GM10248 (cell line): ENCODE results near the gene GYPC.

ENCODE experiments used
- CTCF ChIA-PET: fragments of 300-600 bp; sonication (Branson Sonifier 250); formaldehyde crosslinking; extraction: SDS; loops from one replicate; lab custom pipeline; 2021; ENCODE audit warnings: antibody characterized with exemption; lab: Yijun Ruan, JAX
- POLR2A ChIA-PET: fragments of 350-650 bp; sonication (Branson Sonifier 250); formaldehyde crosslinking; extraction: SDS; loops from one replicate; lab custom pipeline; 2020; ENCODE audit warnings: antibody characterized with exemption; lab: Yijun Ruan, JAX
- DNase-seq: peaks from one replicate; pipeline ENCODE4 v3.0.0; 2012; ENCODE audit errors: extremely low spot score
- CTCF ChIP-seq: IDR thresholded peaks from 2 replicates; pipeline ENCODE4 v1.5.1; 2012; ENCODE audit warnings: mild to moderate bottlenecking, low read depth; ENCODE audit errors: extremely low read depth, missing control alignments, control extremely low read depth

The GYPC gene

GRCh38 chr2:126704434-126705160 lies 48.6 kb downstream of the GYPC start:
- POLR2A ChIA-PET: interaction anchor here (0.7 kb wide), 1 partner anchor 416 kb away, joined by 3 read pairs; no protein-coding TSS in a partner anchor

GRCh38 chr2:126707191-126707590 lies 51.2 kb downstream of the GYPC start:
- CTCF ChIA-PET: interaction anchor here (1.2 to 2.1 kb wide), 4 partner anchors 8 to 179 kb away, joined by 3 to 5 read pairs (median 4); no protein-coding TSS in a partner anchor
- no peak for DNase-seq
- TF ChIP-seq CTCF: no peak
- POLR2A ChIA-PET: no interaction called here

More at GRCh38 chr2:126704434-126705160, 48.6 kb downstream of the GYPC start:
- CTCF ChIA-PET: interaction anchor here (0.8 kb wide), 1 partner anchor 8 kb away, joined by 3 read pairs; no protein-coding TSS in a partner anchor
- no peak for DNase-seq
- no peak for TF ChIP-seq CTCF

GRCh38 chr2:126707941-126708340 lies 52.0 kb downstream of the GYPC start:
- ChIA-PET POLR2A (no interaction called here), CTCF (interaction anchor here (1.4 to 2.1 kb wide), 3 partner anchors 9 to 179 kb away, joined by 4 to 5 read pairs (median 5); no protein-coding TSS in a partner anchor)
- no peak for DNase-seq
- no peak for TF ChIP-seq CTCF

DNA sequence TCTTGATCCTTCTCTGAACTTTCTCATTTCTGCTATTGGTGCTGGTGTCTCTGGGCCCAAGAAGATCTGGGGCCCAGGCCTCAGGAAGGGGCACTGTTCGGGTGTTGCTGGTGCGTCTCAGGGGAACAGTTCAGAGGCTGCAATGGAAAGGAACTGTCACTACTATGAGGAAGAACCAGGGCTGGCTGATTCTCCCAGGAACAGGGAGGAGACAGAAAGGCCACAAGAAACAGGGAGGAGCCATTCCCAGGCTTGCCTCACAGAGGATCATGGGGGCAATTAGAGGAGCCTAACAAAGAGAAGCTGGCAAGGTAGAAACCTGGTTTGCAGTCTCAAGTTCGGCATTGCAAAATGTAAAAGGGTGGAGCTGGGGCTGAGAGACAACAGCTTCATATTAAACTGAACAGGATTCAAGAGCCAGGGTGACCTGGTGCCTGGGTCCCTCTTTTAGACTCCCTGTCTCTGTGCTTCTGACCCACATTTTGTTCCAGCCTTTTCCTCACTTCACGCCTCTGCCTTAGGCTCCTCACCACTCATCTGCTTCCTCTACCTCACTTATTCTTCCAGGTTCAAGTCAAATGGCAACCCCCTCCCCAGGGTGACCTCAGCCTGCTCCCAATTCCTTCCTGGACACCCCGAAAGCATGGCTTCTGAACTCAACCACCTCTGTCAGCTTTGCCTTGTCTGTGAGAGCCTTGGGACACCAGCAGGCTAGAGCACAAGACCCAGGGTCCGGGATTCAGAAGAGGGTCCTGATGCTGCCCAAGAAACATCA lies 58.4 kb downstream of the GYPC start:
- no peak for TF ChIP-seq CTCF
- no peak for DNase-seq
- ChIA-PET POLR2A (no interaction called here), CTCF (interaction anchor here (1.7 kb wide), 1 partner anchor 10 kb away, joined by 3 read pairs; no protein-coding TSS in a partner anchor)

DNA sequence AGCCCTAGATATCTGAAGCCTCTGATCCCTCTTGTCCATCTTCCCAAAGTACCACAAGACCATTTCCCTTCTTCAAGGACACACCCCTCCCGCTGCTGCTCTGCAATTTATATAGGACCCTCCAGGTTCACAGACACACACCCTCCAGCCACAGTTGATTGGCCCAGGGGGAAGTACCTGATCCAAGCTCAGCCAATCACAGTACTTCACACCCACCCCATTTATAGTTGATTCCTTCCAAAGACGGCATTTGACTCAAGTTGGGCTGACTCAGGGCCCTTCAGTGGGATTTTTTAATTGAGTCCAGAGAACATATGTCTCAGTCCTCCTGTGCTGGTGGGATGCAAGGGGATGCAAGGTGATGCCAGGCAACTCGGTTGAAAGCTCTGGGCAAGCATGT lies 59.2 kb downstream of the GYPC start:
- CTCF ChIA-PET: no interaction called here

More for the DNA sequence above, 59.2 kb downstream of the GYPC start:
- POLR2A ChIA-PET: no interaction called here
- no peak for TF ChIP-seq CTCF
- no peak for DNase-seq
